GM21576 (cell line): ENCODE data around the gene ANKRD36.
"Not testable (repeated sequence)": the region's sequence is repeated elsewhere in the genome, so short reads cannot be mapped to it uniquely, and the experiment has no call there.

Experiments used
- ATAC-seq: cut with Tn5 transposase; IDR thresholded peaks from one replicate; pipeline ENCODE4 v1.9.1; 2021; ENCODE audit warnings: mild to moderate bottlenecking, moderate library complexity; ENCODE audit not compliant: unreplicated experiment

ANKRD36 gene

GRCh38 chr2:97268075-97268591 lies 155.2 kb downstream of the ANKRD36 start:
- ATAC-seq = not testable (repeated sequence)

- not testable (repeated sequence) for ATAC-seq
These were observed 163.4 kb downstream of the ANKRD36 start for GRCh38 chr2:97276232-97276798.

GRCh38 chr2:97285187-97285586 lies 172.2 kb downstream of the ANKRD36 start:
- ATAC-seq = not testable (repeated sequence)

- ATAC-seq = not testable (repeated sequence)
These were observed 180.7 kb downstream of the ANKRD36 start for GRCh38 chr2:97293687-97294086.
